Hypothalamus (tissue), 51 donors: ENCODE data around the gene ZNF648.
"Not testable (repeated sequence)": the region's sequence is repeated elsewhere in the genome, so short reads cannot be mapped to it uniquely, and the experiment has no call there.

Experiments
- DNase-seq, 51 donors: peaks; one replicate each; lab custom pipeline; 2025; lab: John Stamatoyannopoulos, UW

ZNF648 gene

DNA sequence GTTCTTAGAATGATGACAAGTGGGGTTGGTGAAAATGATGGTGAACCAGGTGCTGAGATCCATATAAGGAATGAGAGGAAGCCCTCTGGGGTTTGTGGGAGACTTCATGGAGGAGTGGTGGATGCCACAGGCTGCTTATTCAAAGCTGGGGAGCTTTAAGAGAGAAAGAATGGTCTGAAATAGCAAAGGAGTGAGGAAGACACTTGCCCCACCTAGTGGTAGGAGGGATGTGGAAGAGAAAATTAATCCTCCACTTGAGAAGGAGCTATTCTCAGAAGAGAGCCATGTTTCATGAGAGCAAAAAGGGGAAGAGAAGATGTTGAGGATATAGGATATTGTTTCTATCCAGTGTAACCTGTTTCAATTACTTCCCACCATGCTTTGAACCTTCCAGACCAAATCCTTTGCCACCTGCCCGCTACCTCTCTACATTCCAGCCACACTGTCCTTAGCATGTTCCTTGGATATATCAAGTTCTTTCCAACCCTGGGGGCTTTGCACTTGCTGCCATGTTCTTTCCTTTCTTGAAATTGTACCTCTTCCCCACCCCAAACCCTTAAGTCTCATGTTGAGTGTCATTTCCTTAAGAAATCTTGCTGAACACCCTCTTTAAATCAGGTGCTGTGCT lies 19.6 kb upstream of the ZNF648 start:
- peak in 9 of 51 donors; percentile 10 to 54 (median 24) for DNase-seq

DNA sequence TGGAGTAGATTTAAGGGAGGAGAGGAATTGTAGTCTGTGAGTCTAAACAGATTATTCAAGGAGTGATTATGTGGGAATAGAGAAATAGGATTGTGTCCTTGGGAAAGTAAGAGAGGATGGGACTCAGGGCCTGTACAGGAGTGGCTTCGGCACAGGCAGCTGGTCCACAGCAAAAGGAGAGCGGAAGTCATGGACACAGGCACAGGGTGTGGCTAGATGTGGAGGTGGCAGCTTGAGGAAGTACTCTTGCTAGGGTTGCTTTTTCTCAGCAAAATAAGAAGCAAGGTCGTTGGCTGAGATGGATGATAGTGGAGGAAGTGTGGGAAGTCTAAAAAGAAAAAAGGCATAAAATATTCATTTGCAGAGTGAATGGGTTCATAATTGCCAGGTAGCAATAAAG lies 18.5 kb upstream of the ZNF648 start:
- no peak for DNase-seq

DNA sequence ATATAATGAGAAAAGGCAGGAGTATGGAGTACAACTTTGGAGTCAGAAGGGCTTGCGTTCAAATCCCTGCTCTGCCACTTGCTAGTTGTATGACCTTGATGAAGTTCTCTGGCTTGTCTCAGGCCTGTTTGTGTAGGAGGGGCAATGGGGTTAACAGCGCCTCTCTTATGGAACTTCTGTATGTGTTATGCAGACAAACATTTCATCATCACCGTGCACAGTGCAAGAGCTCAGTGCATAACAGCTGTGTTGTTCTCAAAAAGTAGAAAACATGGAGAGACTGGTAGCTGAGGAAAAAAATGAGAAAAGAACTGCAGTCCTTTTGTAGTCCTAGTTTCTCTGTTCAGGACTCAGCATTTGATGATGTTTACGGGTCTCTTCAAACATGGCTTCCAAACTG lies 10.4 kb upstream of the ZNF648 start:
- no peak for DNase-seq

DNA sequence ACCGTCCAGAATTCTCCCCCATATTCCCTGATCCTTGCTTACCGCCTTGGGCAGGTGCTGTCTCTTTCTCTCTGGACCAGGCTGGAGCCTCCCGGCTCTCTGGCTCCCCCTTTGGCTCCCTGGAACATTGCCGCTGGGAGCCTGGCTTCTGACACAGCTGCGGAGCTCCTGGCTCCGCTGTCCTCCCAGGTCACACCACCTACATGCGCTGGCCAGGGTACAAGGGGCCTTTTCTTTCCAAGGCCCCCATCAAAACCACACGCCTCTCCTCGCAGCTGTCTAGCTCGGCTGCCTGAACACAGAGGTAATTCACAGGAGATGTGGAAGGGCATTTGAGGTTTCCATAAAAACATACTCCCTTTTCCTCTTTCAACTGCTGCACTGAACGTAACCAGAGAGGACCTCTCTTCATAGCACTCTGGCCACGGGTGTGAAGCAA lies 7.5 kb upstream of the ZNF648 start:
- DNase-seq, result peak in 29 of 51 donors; percentile 6 to 65 (median 40)

DNA sequence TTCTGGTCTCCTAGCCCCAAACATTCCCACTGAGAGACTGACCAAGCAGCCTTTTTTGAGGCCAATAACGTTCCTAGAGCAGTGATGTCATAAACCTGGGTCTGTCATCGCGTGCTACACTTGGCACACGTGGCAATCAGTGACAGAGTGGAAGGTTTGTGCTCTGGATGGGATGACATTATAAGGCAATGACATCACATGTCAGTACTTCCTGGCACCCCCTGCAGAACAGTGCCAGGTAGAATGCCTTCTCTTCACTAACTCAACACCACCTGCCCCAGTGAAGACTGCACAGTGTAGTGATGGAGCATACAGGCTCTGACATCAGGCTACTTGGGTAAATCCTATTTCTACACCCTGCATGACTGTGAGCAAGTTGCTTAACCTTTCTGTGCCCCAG lies 5.4 kb upstream of the ZNF648 start:
- DNase-seq, result no peak

DNA sequence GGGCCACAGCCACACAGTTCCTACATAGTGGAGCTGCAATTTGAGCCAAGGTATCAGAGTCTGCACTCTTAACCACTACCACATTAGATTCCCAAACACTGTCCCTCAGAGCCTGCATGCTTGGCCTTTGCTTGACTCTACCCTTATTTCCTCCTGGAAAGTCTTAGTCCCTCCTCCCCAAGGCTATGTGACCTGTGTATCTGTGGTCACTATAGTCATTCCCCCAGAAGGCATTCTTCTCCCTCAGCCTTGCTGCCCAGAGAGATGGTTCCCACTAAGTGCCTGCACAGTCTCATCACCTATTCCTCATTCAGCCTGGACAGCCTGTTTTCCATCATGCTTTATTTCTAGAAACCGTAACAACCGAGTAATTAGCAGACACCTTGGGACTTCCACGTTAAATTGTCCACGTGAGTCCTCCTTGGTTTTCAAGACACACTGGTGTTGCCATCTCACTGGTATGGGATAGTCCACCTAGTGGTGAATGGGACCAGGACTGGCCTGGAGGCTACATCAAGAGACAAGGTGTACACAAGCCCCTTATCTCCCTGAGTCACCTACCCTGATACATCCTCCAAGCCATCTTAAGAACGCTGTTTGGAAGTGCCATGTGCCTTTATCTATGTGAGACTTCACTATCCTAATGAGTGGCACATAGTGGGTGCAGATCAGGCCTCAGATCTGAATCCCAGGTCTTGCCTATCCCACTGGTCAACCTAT lies 3.8 kb upstream of the ZNF648 start:
- no peak for DNase-seq

DNA sequence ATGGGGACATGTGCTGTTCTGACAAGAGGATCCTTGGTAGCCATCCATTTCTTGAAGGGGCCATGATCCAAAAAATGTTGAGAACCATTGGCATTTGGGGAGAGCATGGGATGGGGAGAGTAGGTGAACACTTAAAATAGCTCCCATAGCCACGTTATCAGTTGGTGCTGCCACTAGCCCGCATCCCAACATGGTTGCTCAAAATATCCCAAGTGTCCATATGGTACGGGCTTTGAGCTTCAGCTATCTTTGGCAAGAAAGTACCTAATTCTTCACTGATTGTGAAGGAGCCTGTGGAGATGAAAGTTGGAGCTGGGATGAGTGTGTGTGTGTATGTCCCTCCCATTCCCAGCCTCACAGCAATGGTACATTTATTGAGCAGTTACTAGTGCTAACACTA lies 3.1 kb upstream of the ZNF648 start:
- DNase-seq, result no peak

DNA sequence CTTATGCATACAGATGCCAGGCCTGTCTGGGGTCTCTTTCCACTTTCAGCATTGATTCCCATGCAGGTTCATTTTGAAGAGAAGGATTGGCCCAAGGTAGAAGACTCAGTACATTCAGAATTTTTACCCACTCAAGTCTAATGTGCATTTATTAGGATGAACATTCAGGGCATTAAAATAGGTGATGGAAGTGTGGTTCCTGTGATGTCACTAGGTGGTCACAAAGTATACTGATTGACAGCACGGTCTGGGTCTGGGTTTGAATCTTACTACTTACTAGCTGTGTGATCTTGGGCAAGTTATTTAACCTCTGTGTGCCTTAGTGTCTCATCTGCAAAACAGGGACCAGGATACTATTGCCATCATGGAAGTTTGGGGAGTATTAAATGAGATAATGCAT lies 711 bp upstream of the ZNF648 start:
- no peak for DNase-seq

DNA sequence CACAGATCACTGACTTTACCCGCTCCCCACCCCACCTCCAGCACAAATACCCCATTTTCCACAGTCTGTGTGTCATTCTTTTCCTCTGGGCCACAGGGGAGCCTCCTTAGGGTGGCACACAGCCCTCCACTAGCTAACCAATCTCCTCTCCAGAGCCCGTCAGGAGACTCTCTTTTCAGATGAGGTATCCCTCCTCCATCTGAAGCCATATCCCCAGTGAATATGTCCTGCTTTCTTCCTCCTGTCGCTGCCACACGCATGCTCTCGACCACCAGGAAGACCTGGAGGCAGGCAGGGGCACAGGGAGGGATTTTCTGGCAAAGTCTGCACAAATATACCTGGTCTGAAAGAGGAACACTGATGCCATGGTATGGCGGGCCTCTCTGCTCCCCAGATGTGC lies 635 bp downstream of the ZNF648 start:
- DNase-seq, result no peak

DNA sequence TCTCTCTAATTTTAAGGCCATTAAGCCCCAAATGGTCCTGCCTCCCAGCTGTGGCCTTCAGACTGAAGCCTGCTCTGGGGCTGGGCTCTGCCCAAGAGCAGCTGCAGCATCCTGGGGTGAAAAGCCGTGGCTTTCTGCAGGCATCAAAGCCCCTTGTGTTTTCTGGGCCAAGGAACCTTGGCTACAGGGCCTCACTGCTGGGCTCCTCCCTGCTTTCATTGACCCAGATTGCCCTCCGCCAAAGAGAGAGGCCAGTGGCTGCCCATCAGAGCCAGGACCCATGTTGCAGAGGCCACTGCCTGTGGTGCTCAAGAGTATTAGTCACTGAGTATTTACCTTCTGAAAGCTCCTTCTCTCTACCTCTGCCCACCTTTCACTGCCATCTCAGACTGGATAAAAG lies 1.6 kb downstream of the ZNF648 start:
- DNase-seq, result peak in 28 of 51 donors; percentile 9 to 72 (median 33)

DNA sequence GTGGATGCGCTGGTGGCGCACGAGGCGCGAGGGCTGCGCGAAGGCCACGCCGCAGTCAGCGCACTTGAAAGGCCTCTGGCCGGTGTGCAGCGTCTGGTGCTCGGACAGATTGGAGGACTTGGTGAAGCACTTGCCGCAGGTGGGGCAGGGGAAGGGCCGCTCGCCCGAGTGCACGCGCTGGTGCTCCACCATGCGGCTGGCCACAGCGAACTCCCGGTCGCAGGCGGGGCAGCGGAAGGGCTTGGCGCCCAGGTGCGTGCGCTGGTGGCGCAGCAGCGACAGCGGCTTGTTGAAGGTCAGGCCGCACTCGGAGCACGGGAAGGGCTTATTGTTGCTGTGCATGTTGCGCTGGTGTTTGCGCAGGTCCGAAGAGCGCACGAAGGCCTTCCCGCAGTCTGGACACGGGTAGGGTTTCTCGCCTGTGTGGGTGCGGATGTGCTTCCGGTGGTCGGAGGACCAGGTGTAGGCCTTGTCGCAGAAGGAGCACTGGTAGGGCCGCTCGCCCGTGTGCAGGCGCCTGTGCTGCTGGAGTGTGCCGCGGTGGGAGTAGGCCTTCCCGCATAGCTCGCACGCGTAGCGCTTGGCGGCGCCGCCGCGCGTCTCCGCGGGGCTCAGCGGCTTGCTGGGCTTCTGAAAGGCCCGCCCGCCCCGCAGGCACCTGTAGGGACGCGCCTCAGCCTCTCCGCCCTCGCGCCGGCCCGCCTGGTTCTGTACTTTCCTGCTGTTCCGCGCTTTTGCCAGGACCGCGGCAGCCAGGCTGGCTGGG lies 4.7 kb downstream of the ZNF648 start:
- DNase-seq, result no peak

DNA sequence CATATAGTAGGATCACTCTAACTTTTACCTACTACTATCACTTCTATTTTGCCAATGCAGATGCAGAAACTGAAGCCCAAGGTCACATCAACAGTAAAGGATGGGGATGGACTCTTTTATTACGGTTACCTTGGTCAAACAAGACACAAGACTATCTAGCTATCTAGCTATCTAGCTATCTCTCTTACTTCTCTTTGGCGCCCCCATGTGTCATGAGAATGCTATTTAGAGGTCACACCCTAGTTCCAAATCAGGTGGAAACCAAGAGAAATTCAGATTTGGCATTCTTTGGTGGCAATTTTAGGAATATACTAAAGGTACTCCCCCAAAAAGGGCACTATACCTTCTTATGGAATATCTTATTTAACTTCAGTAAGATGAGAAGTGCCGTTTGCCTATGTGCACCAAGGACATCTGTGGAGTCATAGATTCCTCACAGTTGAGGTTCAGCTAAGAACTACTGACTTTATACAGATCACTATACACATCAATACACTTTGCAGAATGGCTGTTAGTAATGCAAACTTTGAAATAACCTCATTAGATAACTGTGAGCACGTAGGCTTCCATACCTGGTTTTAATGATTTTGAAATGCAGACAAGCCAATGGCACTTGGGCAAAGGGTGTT lies 6.7 kb downstream of the ZNF648 start:
- DNase-seq, result peak in 7 of 51 donors; percentile 2 to 39 (median 30)

DNA sequence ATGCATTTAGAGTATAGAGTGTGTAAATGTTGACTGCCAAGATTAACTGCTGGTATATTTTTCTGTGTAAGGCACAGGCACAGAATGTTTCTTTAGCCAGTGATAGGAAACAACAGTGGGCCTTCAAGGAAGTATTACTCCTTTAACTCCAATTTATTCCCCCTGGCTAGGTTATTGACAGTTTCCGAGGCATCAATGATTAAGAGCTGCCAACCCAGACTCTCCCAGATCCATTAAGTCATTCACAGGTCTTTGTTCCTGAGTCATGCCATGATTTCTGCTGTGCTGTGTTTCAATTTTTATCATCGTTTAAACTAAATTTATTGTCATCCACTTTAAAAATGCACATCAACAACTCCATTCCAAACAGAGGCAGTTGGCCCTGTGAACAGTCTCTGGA lies 9.2 kb downstream of the ZNF648 start:
- DNase-seq, result no peak

DNA sequence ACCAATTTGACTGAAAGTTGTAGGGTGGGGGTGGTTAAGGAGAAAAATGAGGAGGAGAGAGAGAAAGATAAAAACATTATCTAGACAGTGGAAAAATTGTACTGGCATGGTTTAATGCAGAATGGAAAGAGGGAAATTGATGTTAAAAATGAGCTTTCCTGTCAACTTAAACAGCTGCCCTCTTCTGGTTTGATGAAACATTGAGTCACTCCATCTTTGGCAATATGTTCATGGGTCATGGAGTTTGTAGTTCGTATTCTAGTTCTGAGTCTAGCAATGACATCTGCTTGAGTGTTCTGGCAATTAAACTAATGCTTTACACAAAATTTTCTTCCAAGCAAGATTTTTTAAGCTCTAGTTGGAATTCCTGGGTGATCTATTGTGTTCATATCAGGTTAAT lies 9.6 kb downstream of the ZNF648 start:
- DNase-seq, result no peak

DNA sequence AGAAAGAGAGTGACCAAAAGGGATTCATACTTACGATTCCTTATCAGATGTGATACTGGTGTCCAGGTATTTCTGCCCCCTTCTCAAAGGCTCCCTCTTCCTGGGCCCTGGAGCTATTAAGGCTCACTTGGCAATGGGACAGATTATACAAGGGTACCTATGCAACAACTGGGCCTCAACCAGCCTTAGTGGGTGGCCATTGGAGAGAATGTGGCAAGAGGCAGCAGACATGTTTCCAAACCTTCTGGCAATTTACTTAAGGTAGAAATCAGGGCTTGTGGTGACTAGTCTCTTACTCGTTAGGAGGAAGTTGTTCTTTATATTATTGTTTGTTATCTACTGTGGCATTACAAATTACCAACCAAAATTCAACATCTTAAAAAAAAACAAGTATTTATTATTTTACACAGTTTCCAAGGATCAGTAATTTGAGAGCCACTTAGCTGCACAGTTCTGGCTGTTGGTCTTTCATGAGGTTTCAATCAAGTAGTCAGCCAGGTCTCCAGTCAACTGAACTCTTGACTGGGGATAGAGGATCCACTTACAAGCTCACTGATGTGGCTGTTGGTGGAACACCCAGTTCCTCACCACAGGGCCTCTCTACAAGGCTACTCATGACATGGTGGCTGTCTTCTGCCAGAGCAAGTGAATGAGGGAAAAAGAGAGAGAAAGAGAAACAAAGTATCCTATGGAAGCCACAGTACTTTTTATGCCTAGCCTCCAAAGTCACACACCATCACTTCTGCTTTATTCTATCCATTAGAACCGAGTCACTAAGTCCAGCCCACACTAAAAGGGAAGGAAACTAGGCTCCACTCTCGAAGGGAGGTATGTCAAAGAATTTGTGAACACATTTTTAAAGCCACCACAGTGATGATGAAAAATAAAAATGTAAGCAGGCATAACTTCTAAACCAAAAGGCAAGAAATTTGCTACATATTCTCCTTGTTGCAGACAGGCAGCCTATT lies 10.7 kb downstream of the ZNF648 start:
- DNase-seq, result no peak

DNA sequence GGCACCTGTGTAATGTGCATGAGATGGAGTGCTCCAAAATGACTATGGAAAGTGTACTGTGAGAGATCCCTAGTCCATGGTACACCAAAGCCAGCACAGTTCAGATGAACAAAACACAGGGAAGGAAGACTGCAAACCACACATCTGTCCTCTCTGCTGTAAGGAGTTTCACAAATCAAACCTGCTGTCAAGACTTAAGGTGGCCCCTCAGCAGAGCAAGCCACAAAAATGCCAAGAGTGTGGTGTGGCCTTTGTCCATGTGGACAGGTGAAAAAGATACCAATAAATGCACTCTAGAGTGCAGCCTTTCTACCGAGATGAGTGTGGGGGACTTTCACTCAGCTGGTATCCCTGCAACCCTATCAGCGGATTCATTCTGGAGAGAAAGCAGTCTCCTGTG lies 12.9 kb downstream of the ZNF648 start:
- no peak for DNase-seq

DNA sequence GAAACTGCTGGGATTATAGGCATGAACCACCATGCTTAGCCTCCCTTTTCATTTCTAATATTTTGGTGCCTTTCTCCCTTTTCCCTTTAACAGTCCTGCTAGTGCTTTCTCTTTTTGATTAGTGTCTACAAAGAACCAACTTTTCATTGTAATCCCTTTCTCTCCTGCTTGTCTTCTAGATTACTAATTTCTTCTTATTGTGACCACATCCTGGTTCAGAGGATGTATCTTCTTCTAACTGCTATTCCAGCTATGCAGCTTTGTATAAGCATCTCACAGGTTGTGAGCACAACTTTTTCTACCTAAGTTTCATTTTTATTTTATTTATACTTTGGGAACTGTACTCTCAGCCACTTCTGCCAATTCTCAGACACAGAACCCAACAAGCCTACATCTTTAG lies 14.7 kb downstream of the ZNF648 start:
- no peak for DNase-seq

DNA sequence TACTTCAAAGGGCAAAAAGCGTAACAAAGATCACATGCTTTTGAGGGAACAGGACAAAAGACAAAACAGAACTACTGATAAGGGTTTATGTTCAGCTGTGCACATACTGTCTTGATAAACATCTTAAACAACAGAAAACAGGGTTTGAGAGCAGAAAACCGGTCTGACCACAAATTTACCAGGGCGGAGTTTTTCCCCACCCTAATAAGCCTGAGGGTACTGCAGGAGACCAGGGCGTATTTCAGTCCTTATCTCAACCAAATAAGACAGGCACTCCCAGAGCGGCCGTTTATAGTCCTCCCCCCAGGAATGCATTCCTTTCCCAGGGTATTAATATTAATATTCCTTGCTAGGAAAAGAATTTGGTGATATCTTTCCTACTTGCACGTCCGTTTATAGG lies 16.0 kb downstream of the ZNF648 start:
- DNase-seq, result not testable (repeated sequence)

DNA sequence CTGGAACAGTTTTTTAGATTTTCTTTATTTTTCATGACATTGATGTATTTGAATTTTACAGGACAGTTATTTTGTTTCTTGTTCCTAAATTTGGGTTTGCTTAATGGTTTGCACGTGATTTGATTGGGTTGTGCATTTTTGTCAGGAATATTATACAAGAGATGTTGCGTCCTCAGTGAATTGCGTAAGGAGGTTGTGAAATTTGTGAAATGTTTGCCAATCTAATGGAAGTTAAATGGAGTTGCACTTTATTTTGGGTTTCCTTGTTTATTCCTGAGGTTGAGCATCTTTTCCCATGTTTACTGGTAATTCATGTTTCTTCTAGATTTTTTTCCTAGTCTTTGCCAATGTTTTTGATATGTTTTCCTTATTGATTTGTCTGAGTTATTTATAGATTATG lies 19.9 kb downstream of the ZNF648 start:
- no peak for DNase-seq

DNA sequence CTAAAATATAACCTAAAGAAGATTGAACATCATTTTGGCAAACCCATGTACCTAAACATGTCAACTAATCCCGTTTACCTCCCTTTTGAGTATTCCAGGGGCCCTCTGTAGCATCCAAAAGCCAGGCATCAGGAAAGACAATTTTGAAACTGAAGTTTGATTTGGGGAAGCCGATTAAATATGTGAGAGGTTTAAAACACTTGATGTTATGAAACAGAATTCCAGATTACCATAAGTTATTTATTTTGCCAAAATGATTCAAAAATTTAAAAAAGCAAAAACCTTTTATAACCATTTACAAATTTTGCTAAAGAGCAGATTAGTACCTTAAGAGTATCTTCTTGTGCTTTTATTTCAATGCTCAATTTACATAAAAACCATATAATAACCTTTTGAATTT lies 23.3 kb downstream of the ZNF648 start:
- DNase-seq, result no peak
